Prostate gland (tissue), 2 donors: ENCODE measurements around the gene INTS4.

Experiments
- CTCF ChIP-seq, 4 experiments: fragments of 200-600 bp in 2 of 4; fragments of 450-650 bp in 2 of 4; sonication (generic) in 2 of 4; IDR thresholded peaks; 1 replicate in 3 of 4; 2 replicates in 1 of 4; pipeline ENCODE4 v1.5.1; 2016 to 2019; ENCODE audit warnings: antibody characterized with exemption in 4 of 4, mild to moderate bottlenecking in 2 of 4, moderate library complexity in 2 of 4
- POLR2AphosphoS5 ChIP-seq: sonication (generic); formaldehyde crosslinking; IDR thresholded peaks from one replicate; pipeline ENCODE4 v1.6.1; 2017; ENCODE audit warnings: antibody characterized with exemption

DNA sequence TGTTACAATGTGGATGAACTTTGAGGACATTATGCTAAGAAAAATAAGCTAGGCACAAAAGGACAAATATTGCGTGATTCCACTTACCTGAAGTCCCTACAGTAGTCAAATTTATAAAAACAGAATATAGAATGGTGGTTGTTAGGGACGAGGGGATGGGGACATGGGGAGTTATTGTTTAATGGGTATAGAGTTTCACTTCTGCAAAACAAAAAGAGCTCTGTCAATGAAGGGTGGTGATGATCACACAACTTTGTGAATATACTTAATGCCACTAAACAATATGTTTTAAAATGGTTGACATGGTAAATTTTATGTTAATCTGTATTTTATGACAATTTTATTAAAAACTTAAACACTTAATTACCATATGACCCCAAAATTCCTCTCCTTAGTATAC lies 26.1 kb downstream of the INTS4 start:
- no peak for TF ChIP-seq CTCF (IDR thresholded peaks at IDR 0.05)
- no peak for TF ChIP-seq POLR2AphosphoS5
